Glutamatergic neuron (in vitro differentiated cells): Measurements from ENCODE around the gene CD14. TPM values are rescaled to one million over a fixed set of nuclear protein-coding genes. Genes with fewer than 3 reads are reported as not detected.
A peak's percentile ranks its signal among the peaks of the same experiment; 100 is the strongest.
"Not testable (repeated sequence)": the region's sequence is repeated elsewhere in the genome, so short reads cannot be mapped to it uniquely, and the experiment has no call there.

Experiments used
- DNase-seq: peaks from one replicate; pipeline ENCODE4 v3.0.0; 2022
- H3K27ac Mint-ChIP-seq: one replicate; pipeline ENCODE4 v1.8.0; 2020; ENCODE audit warnings: mild to moderate bottlenecking, mixed read lengths, inconsistent platforms; ENCODE audit not compliant: unreplicated experiment
- H3K27me3 Mint-ChIP-seq: one replicate; pipeline ENCODE4 v1.8.0; 2020; ENCODE audit warnings: mild to moderate bottlenecking, moderate library complexity, mixed read lengths, inconsistent platforms; ENCODE audit not compliant: unreplicated experiment
- H3K36me3 Mint-ChIP-seq: one replicate; pipeline ENCODE4 v1.8.0; 2020; ENCODE audit warnings: mild to moderate bottlenecking, mixed read lengths, inconsistent platforms; ENCODE audit not compliant: unreplicated experiment
- H3K4me1 Mint-ChIP-seq: one replicate; pipeline ENCODE4 v1.8.0; 2020; ENCODE audit warnings: mild to moderate bottlenecking, low read depth, mixed read lengths, inconsistent platforms; ENCODE audit not compliant: unreplicated experiment
- H3K4me3 Mint-ChIP-seq: one replicate; pipeline ENCODE4 v1.8.0; 2020; ENCODE audit warnings: mild to moderate bottlenecking, mixed read lengths, inconsistent platforms; ENCODE audit not compliant: unreplicated experiment
- H3K9me3 Mint-ChIP-seq: one replicate; pipeline ENCODE4 v1.8.0; 2020; ENCODE audit warnings: mild to moderate bottlenecking, moderate library complexity, mixed read lengths, inconsistent platforms; ENCODE audit not compliant: unreplicated experiment
- CTCF ChIP-seq: fragments of 200-600 bp; sonication (generic); IDR thresholded peaks from one replicate; pipeline ENCODE4 v1.5.0; 2021; ENCODE audit not compliant: partially characterized antibody, unreplicated experiment
- total RNA-seq: library from RNA; stranded (reverse); fragmentation: NEBNext Ultra II Directional; extraction: Animal tissue kit (Norgen Biotek cat#: 25700); gene quantifications from one replicate; pipeline ENCODE4 v1.2.1, GENCODE V29; 2021; ENCODE audit not compliant: unreplicated experiment

Gene CD14
- total RNA-seq, 1 donor from 2014 or later, result 0.64 TPM

- no peak for DNase-seq
- peaks cover 13% of the 10 kb centered on the region for H3K4me1 Mint-ChIP-seq
- peaks cover 6% of the 10 kb centered on the region for H3K36me3 Mint-ChIP-seq
- TF ChIP-seq CTCF, result no peak
- peaks cover 13% of the 10 kb centered on the region for H3K27me3 Mint-ChIP-seq
- H3K9me3 Mint-ChIP-seq, result peaks cover 19% of the 10 kb centered on the region
- H3K27ac Mint-ChIP-seq, result peak overlapping the region; percentile 100
- H3K4me3 Mint-ChIP-seq, result peak overlapping the region; percentile 98
Measured at GRCh38 chr5:140664030-140664358, 31.0 kb upstream of the CD14 start.

GRCh38 chr5:140660371-140660770 is 27.4 kb upstream of the CD14 start:
- not testable (repeated sequence) for DNase-seq, H3K27ac Mint-ChIP-seq, H3K4me1 Mint-ChIP-seq, H3K27me3 Mint-ChIP-seq, H3K4me3 Mint-ChIP-seq
- peaks cover 12% of the 10 kb centered on the region for H3K36me3 Mint-ChIP-seq
- peaks cover 17% of the 10 kb centered on the region for H3K9me3 Mint-ChIP-seq

GRCh38 chr5:140658870-140659269 is 25.9 kb upstream of the CD14 start:
- H3K4me3 Mint-ChIP-seq, result no peak overlapping the region

GRCh38 chr5:140647042-140647419 is 14.1 kb upstream of the CD14 start:
- Mint-ChIP-seq H3K9me3 (peaks cover 7% of the 10 kb centered on the region), H3K27ac (no peak overlapping the region), H3K4me3 (peak overlapping the region; percentile 100), H3K36me3 (peaks cover 7% of the 10 kb centered on the region), H3K27me3 (peaks cover 5% of the 10 kb centered on the region), H3K4me1 (peaks cover 5% of the 10 kb centered on the region)
- no peak for DNase-seq
- no peak for TF ChIP-seq CTCF

More at GRCh38 chr5:140658870-140659269, 25.9 kb upstream of the CD14 start:
- Mint-ChIP-seq H3K27me3 (peaks cover 3% of the 10 kb centered on the region), H3K9me3 (peaks cover 12% of the 10 kb centered on the region), H3K4me1 (peaks cover 8% of the 10 kb centered on the region), H3K36me3 (peaks cover 12% of the 10 kb centered on the region), H3K27ac (no peak overlapping the region)
- no peak for TF ChIP-seq CTCF
- DNase-seq, result no peak

- Mint-ChIP-seq H3K4me3 (no peak overlapping the region), H3K36me3 (peaks cover 2% of the 10 kb centered on the region), H3K9me3 (peaks cover 11% of the 10 kb centered on the region), H3K27me3 (peaks cover 14% of the 10 kb centered on the region), H3K4me1 (peaks cover 10% of the 10 kb centered on the region), H3K27ac (no peak overlapping the region)
- no peak for TF ChIP-seq CTCF
- DNase-seq, result no peak
Measured at GRCh38 chr5:140642718-140643117, 9.7 kb upstream of the CD14 start.

- Mint-ChIP-seq H3K27me3 (peaks cover 14% of the 10 kb centered on the region), H3K27ac (no peak overlapping the region), H3K4me3 (no peak overlapping the region), H3K9me3 (peaks cover 7% of the 10 kb centered on the region), H3K36me3 (no peaks in the 10 kb centered on the region), H3K4me1 (peaks cover 10% of the 10 kb centered on the region)
- no peak for TF ChIP-seq CTCF
- DNase-seq, result no peak
Measured at GRCh38 chr5:140641716-140642115, 8.7 kb upstream of the CD14 start.
